Kidney (tissue), 14 donors: Measurements from ENCODE around the gene RPL36AL. TPM values are rescaled to one million over a fixed set of nuclear protein-coding genes. Genes with fewer than 3 reads are reported as not detected.

Experiments used
- DNase-seq, 5 donors: peaks; one replicate each; pipeline ENCODE4 v3.0.0-alpha.2; 2013 to 2020
- FAIRE-seq: peaks from 2 replicates; lab custom pipeline; 2012; peaks lifted over from hg19 to GRCh38; lab: Jason Lieb, UNC
- H3K27ac ChIP-seq, 2 donors: one replicate each; pipeline ENCODE4 v1.7.0; 2013; ENCODE audit warnings: low read depth in 2 of 2, low read length in 2 of 2, inconsistent platforms in 1 of 2
- H3K27me3 ChIP-seq: one replicate; pipeline ENCODE4 v1.7.1; 2013; ENCODE audit warnings: low read length, inconsistent platforms; ENCODE audit not compliant: control insufficient read depth, insufficient read depth
- H3K36me3 ChIP-seq, 3 donors: one replicate each; pipeline versions ENCODE4 v1.7.0 to v1.7.1; 2013; ENCODE audit warnings: low read length in 3 of 3, control low read depth in 1 of 3, inconsistent platforms in 1 of 3; ENCODE audit not compliant: insufficient read depth in 3 of 3, control insufficient read depth in 2 of 3
- H3K4me1 ChIP-seq, 3 donors: one replicate each; pipeline versions ENCODE4 v1.7.0 to v1.7.1; 2013; ENCODE audit warnings: low read length in 3 of 3, inconsistent platforms in 1 of 3, low read depth in 1 of 3; ENCODE audit not compliant: control insufficient read depth in 2 of 3, insufficient read depth in 2 of 3
- H3K4me3 ChIP-seq, 3 donors: one replicate each; pipeline versions ENCODE4 v1.7.0 to v1.8.1; 2013; ENCODE audit warnings: low read length in 3 of 3, control low read depth in 1 of 3, inconsistent platforms in 1 of 3
- H3K9ac ChIP-seq, 3 donors: one replicate each; pipeline versions ENCODE4 v1.7.0 to v1.7.1; 2013; ENCODE audit warnings: low read length in 3 of 3, control low read depth in 1 of 3, inconsistent platforms in 1 of 3
- H3K9me3 ChIP-seq, 3 donors: one replicate each; pipeline versions ENCODE4 v1.7.0 to v1.7.1; 2013; ENCODE audit warnings: low read length in 3 of 3, control low read depth in 1 of 3, inconsistent platforms in 1 of 3; ENCODE audit not compliant: control insufficient read depth in 2 of 3, insufficient read depth in 1 of 3
- CTCF ChIP-seq: IDR thresholded peaks from 3 replicates; pipeline ENCODE4 v1.5.1; 2012; ENCODE audit warnings: mild to moderate bottlenecking, moderate library complexity, borderline replicate concordance; ENCODE audit not compliant: insufficient read depth; ENCODE audit errors: extremely low read depth
- intact Hi-C: fragments of 100-400 bp; cut with DNase I; formaldehyde crosslinking; loops from one replicate; pipeline ENCODE4 v1.11.1; 2022
- polyA plus RNA-seq: library from polyadenylated mRNA; stranded (reverse); fragments of 350-450 nt; fragmentation: Illumina TruSeq; extraction: RNeasy Lipid Tissue Mini Kit (QIAGEN cat#74804); gene quantifications from one replicate; pipeline ENCODE4 v1.2.3, GENCODE V29; 2014; ENCODE audit warnings: low read depth, low replicate concordance; ENCODE audit not compliant: insufficient read depth
- total RNA-seq: library from RNA; stranded (reverse); fragmentation: NEBNext Ultra II Directional; extraction: Animal tissue kit (Norgen Biotek cat#: 25700); gene quantifications from one replicate; pipeline ENCODE4 v1.2.1, GENCODE V29; 2021
- donor health status: control.
- donor health status: control.
- donor health status: control.
- donor health status: control.
- donor health status: control.
- donor health status: DM: yes; HTN: yes; CAD: no.
- donor health status: Normal renal cell carcinoma (clear cell type).

The RPL36AL gene
- total and polyA plus RNA-seq, 2 donors from 2014 or later, result 157 to 455 TPM

- intact Hi-C loops, result no loop called here
These were observed 42.3 kb downstream of the RPL36AL start for GRCh38 chr14:49578141-49578540.

GRCh38 chr14:49574038-49574437 is 46.4 kb downstream of the RPL36AL start:
- DNase-seq (no peak), FAIRE-seq (no peak)
- Histone ChIP-seq H3K27ac (no peak overlapping the region), H3K36me3 (peaks cover 0 to 20% (median 3%) of the 10 kb centered on the region in 3 donors), H3K9me3 (peaks cover 0 to 3% (median 0%) of the 10 kb centered on the region in 3 donors), H3K9ac (no peak overlapping the region), H3K27me3 (no peaks in the 10 kb centered on the region), H3K4me3 (no peak overlapping the region), H3K4me1 (no peaks in the 10 kb centered on the region)
- intact Hi-C loops, result no loop called here
- no peak for TF ChIP-seq CTCF

More at GRCh38 chr14:49578141-49578540, 42.3 kb downstream of the RPL36AL start:
- no peak for TF ChIP-seq CTCF
- FAIRE-seq (no peak), DNase-seq (no peak)
- Histone ChIP-seq H3K9ac (no peak overlapping the region), H3K4me3 (no peak overlapping the region), H3K4me1 (peaks cover 0 to 2% (median 0%) of the 10 kb centered on the region in 3 donors), H3K36me3 (peaks cover 0 to 26% (median 6%) of the 10 kb centered on the region in 3 donors), H3K9me3 (no peaks in the 10 kb centered on the region), H3K27me3 (no peaks in the 10 kb centered on the region), H3K27ac (no peak overlapping the region)

GRCh38 chr14:49569281-49569680 is 51.1 kb downstream of the RPL36AL start:
- no peak overlapping the region for H3K9ac ChIP-seq
- intact Hi-C loops, result no loop called here
- TF ChIP-seq CTCF, result no peak
- H3K27ac ChIP-seq, result no peak overlapping the region
- no peaks in the 10 kb centered on the region for H3K27me3 ChIP-seq
- no peaks in the 10 kb centered on the region for H3K36me3 ChIP-seq
- no peak for FAIRE-seq
- no peak overlapping the region for H3K4me3 ChIP-seq
- no peak for DNase-seq
- peaks cover 0 to 3% (median 0%) of the 10 kb centered on the region in 3 donors for H3K9me3 ChIP-seq
- no peaks in the 10 kb centered on the region for H3K4me1 ChIP-seq

Other genes starting within 250 kb of the RPL36AL start
- 1,054 TPM for gene RPS29, start 34.2 kb downstream of the RPL36AL start, total RNA-seq
- 2,862 TPM for gene RPS29, start 34.2 kb downstream of the RPL36AL start, polyA plus RNA-seq
- 6.6 TPM for gene LRR1, start 21.7 kb downstream of the RPL36AL start, total RNA-seq
- 7.7 TPM for gene LRR1, start 21.7 kb downstream of the RPL36AL start, polyA plus RNA-seq
- 31.8 TPM for gene MGAT2, start 173 bp upstream of the RPL36AL start, total RNA-seq
- 11.9 TPM for gene MGAT2, start 173 bp upstream of the RPL36AL start, polyA plus RNA-seq
- gene DNAAF2, start 14.6 kb upstream of the RPL36AL start, total RNA-seq, result 7.7 TPM
- gene DNAAF2, start 14.6 kb upstream of the RPL36AL start, polyA plus RNA-seq, result 6.9 TPM
- gene POLE2, start 67.6 kb upstream of the RPL36AL start, total RNA-seq, result 2.6 TPM
- gene POLE2, start 67.6 kb upstream of the RPL36AL start, polyA plus RNA-seq, result 0.58 TPM
- 8.4 TPM for gene KLHDC1, start 72.5 kb upstream of the RPL36AL start, total RNA-seq
- gene KLHDC1, start 72.5 kb upstream of the RPL36AL start, polyA plus RNA-seq, result 2.3 TPM
- 58.7 TPM for gene KLHDC2, start 147.5 kb upstream of the RPL36AL start, total RNA-seq
- 83.4 TPM for gene KLHDC2, start 147.5 kb upstream of the RPL36AL start, polyA plus RNA-seq
- 79.9 TPM for gene NEMF, start 232.2 kb upstream of the RPL36AL start, total RNA-seq
- 26.1 TPM for gene NEMF, start 232.2 kb upstream of the RPL36AL start, polyA plus RNA-seq